ENCODE measurements around the gene DOCK11.

DNA sequence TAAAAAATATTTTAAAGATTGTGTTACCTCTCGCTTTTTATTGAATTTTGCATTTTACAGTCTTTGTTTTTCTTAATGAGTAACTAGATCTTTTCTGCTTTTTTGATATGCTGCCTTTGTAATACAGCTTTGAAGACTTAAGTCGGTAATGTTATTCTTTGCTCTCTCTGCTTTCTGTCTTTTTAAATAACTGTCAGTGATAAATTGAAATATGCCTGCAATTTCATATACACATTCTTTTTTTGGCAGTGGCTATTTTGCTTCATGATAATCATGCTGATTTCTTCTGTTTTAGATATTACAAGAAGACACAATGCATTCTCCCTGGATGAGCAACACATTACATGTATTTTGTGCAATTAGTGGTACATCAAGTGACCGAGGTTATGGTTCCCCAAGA is 189.8 kb downstream of the DOCK11 start:
- TF ChIP-seq EZH2 (IDR thresholded peaks at IDR 0.05; ENCODE audit: insufficient read depth, poor library complexity, severe bottlenecking) (no peak), EZH2phosphoT487 (IDR thresholded peaks at IDR 0.05; ENCODE audit: insufficient read depth, low read depth) (no peak)
